Astrocyte of the spinal cord (primary cell): ENCODE data around the gene RGS9.
"Not testable (repeated sequence)": the region's sequence is repeated elsewhere in the genome, so short reads cannot be mapped to it uniquely, and the experiment has no call there.

Experiments
- DNase-seq: peaks from one replicate; pipeline ENCODE4 v3.0.0; 2011; ENCODE audit warnings: low read depth, low spot score
- H3K4me3 ChIP-seq: 2 replicates; pipeline ENCODE4 v1.5.1; 2011; ENCODE audit warnings: low read depth, mild to moderate bottlenecking, low read length, moderate library complexity
- in situ Hi-C: cut with HindIII; loops from 2 replicates; pipeline ENCODE4 v1.10.0; 2017; ENCODE audit warnings: low sequenced_read_pairs
- TF ChIP-seq, protein P1 (sequence below): IDR thresholded peaks from 2 replicates; pipeline ENCODE4 v1.5.1; 2012; ENCODE audit warnings: low read depth, mild to moderate bottlenecking, low read length, inconsistent platforms

Gene RGS9

DNA sequence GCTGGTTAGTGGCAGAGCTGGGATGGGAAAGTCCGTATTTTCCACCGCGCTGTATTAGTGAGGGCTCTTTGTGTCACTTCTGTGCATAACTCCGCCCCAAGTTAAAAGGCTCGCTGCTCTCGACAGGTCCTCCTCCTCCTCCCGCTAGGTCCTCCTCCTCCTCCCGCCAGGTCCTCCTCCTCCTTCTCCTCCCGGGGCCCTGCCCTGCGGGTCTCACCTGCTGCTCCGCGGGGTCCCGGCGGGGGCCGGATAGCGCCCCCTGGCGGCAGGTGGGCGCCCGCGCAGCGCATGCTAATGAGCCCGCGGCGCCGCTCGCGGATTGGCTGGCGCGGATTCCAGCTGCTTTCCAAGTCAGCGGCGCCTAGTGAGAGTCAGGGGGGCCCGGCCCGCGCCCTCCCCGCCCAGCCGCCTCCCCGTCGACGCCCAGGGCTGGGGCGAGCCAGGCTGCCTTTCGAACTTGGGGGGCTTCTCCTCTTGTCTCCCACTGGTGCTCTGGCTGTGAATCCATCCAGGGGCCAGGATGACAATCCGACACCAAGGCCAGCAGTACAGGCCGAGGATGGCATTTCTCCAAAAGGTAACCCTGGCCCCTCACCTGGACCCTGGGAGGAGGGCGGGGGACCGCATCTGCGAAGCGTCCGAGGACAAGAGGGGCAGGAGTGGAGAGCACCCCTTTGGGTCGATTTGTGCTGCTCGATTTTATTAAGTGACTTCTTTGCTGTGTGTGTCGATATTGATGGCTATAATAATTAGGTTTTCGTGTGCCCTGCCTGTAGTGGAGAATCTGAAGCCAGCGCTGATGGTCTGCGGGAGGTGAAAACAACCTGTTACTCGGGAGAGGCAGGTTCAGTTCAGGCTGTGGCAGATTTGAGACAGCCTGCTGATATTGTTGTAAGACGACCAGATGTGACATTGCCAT lies at the start of gene RGS9:
TSS of gene RGS9 (plus strand) at position 350 of the 919 bp plus-strand sequence. CDS start at position 521, 171 bp downstream.
- H3K4me3 ChIP-seq, result peak within 1 kb of the TSS; percentile 38
- TF ChIP-seq, protein P1, sequence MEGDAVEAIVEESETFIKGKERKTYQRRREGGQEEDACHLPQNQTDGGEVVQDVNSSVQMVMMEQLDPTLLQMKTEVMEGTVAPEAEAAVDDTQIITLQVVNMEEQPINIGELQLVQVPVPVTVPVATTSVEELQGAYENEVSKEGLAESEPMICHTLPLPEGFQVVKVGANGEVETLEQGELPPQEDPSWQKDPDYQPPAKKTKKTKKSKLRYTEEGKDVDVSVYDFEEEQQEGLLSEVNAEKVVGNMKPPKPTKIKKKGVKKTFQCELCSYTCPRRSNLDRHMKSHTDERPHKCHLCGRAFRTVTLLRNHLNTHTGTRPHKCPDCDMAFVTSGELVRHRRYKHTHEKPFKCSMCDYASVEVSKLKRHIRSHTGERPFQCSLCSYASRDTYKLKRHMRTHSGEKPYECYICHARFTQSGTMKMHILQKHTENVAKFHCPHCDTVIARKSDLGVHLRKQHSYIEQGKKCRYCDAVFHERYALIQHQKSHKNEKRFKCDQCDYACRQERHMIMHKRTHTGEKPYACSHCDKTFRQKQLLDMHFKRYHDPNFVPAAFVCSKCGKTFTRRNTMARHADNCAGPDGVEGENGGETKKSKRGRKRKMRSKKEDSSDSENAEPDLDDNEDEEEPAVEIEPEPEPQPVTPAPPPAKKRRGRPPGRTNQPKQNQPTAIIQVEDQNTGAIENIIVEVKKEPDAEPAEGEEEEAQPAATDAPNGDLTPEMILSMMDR, result peak; percentile 81
- peak; percentile 53 for DNase-seq
- in situ Hi-C loops, result no loop called here

DNA sequence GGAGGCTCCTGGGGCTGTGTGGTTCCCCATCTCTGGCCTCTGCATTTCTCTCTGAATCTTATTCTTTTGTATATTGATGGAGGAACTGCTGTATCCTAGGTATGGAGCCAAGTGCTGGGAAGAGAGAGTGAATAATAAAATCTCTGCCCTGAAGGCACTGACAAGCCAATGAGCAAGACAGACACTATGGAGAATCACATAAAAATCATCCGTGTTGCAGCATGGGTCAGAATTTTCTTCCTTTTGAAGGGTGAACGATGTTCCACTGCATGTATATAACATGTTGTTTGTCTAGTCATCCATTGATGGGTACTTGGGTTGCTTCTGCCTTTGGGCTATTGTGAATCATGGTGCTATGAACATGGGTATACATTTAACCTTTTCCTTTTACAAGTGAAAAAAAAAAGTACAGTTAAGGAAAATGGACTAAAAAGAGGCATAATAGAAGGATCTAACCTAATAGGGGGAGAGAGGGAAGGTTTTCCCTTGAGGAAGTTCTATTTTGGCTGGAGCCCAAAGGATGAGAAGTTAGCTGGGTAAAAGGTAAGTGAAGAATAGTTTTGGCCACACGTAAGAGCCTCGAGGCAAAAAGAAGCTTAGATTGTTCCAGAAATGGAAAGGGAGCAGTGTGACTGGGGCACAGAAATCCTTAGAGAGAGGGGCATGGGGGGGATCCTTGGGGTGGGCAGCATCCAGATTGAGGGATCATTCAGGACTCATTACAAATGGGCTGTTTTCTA lies 48.4 kb upstream of the RGS9 start:
- in situ Hi-C loops, result no loop called here
- DNase-seq, result no peak
- no peak overlapping the region for H3K4me3 ChIP-seq
- TF ChIP-seq, protein P1, result no peak

DNA sequence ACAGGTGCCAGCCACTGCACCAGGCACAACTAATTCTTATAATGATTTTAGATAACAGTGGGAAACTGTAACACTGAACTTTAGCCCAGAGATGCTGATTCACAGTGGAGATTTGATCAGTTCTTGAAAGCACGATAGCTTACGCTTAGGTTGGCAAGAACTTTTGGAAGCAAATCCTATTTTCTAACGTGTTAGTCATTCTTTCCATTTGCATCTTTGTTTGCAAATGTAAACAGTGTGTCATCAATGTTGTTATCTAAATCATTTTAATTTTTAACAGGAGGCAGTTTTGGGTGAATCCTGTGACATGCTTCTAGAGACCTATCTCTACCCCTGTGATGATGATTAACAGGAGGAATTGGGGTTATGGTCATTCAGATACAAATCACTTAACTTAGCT lies 44.9 kb upstream of the RGS9 start:
- in situ Hi-C loops, result no loop called here
- DNase-seq, result no peak
- TF ChIP-seq, protein P1, result no peak
- no peak overlapping the region for H3K4me3 ChIP-seq

DNA sequence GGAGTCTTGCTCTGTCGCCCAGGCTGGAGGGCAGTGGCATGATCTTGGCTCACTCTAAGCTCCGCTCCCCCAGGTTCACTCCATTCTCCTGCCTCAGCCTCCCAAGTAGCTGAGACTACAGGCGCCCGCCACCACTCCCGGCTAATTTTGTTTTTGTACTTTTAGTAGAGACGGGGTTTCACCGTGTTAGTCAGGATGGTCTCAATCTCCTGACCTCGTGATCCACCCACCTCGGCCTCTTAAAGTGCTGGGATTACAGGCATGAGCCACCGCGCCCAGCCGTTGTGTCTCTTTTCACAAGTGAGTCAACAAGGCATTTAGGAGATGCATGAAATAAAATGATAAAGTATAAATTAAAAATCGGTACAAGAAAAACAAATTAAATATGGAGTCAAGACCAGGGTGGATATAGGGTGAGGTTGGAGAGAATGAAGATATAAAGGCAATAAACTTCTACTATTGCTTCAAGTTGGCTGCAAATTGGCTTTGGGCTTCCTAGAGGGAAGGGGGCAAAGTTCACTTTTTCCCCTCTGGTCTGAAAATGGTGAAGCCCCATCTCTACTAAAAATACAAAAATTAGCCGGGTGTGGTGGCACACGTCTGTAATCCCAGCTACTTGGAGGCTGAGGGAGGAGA lies 44.3 kb upstream of the RGS9 start:
- in situ Hi-C loops, DNase-seq, H3K4me3 ChIP-seq: not testable (repeated sequence)

DNA sequence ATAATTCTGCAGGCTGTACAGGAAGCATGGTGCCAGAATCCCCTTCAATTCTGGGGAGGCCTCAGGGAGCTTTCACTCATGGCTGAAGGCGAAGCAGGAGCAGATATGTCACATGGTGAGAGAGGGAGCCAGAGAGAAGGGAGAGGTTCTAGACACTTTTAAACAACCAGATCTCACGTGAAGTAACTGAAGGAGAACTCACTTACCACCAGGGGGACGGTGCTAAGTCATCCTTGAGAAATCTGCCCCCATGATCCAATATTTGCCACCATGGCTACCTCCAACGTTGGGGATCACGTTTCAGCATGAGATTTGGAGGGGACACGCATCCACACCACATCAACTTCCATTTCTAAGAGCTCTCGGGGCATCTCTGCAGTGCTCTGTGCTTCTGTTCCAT lies 43.2 kb upstream of the RGS9 start:
- TF ChIP-seq, protein P1, result peak; percentile 26

DNA sequence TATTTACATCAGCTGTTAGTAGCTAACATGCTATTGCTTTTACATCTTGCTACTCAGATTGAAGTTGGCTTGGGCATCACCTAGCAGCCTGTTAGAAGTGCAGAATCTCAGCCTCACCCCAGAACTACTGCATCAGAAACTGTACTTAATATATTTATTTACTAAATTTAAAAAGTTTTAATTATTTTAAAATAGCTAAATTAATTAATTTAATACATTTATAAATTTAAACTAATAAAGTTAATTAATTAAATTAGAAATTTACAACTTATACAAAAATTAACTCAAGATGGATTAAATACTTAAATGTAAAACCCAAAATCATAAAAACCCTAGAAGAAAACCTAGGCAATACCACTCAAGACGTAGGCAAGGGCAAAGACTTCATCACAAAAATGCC lies 41.7 kb upstream of the RGS9 start:
- no peak overlapping the region for H3K4me3 ChIP-seq
- DNase-seq, result no peak
- in situ Hi-C loops, result no loop called here
- TF ChIP-seq, protein P1, result no peak

More for the DNA sequence above, 43.2 kb upstream of the RGS9 start:
- H3K4me3 ChIP-seq, result no peak overlapping the region
- DNase-seq, result no peak
- in situ Hi-C loops, result no loop called here

DNA sequence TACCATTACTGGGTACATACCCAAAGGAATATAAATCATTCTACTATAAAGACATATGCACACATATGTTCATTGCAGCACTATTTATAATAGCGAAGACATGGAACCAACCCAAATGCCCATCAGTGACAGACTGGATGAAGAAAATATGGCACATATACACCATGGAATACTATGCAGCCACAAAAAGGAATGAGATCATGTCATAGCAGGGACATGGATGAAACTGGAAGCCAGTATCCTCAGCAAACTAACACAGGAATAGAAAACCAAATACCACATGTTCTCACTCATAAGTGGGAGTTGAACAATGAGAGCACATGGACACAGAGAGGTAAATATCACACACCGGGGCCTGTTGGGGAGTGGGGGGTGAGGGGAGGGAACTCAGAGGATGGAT lies 40.8 kb upstream of the RGS9 start:
- H3K4me3 ChIP-seq, in situ Hi-C loops, DNase-seq: not testable (repeated sequence)
